Activated CD8-positive, alpha-beta T cell treated with anti-CD3 and anti-CD28 coated beads for 36 hours (primary cell): Measurements from ENCODE around the gene PCSK2. TPM values are rescaled to one million over a fixed set of nuclear protein-coding genes. Genes with fewer than 3 reads are reported as not detected.

Experiments
- ATAC-seq: fragments of 200-7000 bp; cut with Tn5 transposase; one replicate; pipeline ENCODE4 v1.10.0; 2021; ENCODE audit warnings: mild to moderate bottlenecking, moderate library complexity
- CTCF ChIA-PET: fragments of 350-600 bp; sonication (Branson Sonifier 250); formaldehyde crosslinking; loops from one replicate; lab custom pipeline; 2021; ENCODE audit warnings: antibody characterized with exemption; lab: Charles Lee
- POLR2A ChIA-PET: fragments of 350-600 bp; sonication (Branson Sonifier 250); formaldehyde crosslinking; loops from one replicate; lab custom pipeline; 2021; ENCODE audit warnings: antibody characterized with exemption; lab: Charles Lee
- DNase-seq: peaks from one replicate; pipeline ENCODE4 v3.0.0-alpha.2; 2020
- H3K27ac Mint-ChIP-seq: one replicate; pipeline ENCODE4 v1.8.0; 2021; ENCODE audit warnings: mild to moderate bottlenecking, mixed read lengths
- H3K27me3 Mint-ChIP-seq: one replicate; pipeline ENCODE4 v1.8.0; 2021; ENCODE audit warnings: mixed read lengths
- H3K36me3 Mint-ChIP-seq: one replicate; pipeline ENCODE4 v1.8.0; 2021; ENCODE audit warnings: low read depth, mixed read lengths
- H3K4me1 Mint-ChIP-seq: one replicate; pipeline ENCODE4 v1.8.0; 2021; ENCODE audit warnings: low read depth, mixed read lengths
- H3K4me3 Mint-ChIP-seq: one replicate; pipeline ENCODE4 v1.8.0; 2021; ENCODE audit warnings: mild to moderate bottlenecking, moderate library complexity, mixed read lengths
- H3K9me3 Mint-ChIP-seq: one replicate; pipeline ENCODE4 v1.8.0; 2021; ENCODE audit warnings: mixed read lengths
- intact Hi-C: fragments of 100-400 bp; cut with micrococcal nuclease; formaldehyde crosslinking; loops from one replicate; pipeline ENCODE4 v1.10.0; 2022
- total RNA-seq, 2 experiments: library from RNA; stranded (reverse); gene quantifications; one replicate each; pipeline ENCODE4 v1.2.3, GENCODE V29; 2021
- TF ChIP-seq, protein P1 (sequence below): fragments of 200-600 bp; IDR thresholded peaks from one replicate; pipeline ENCODE4 v1.8.0; 2022; ENCODE audit warnings: antibody characterized with exemption, mild to moderate bottlenecking

The PCSK2 gene
- total RNA-seq, 2 experiments from 2014 or later, result not detected

DNA sequence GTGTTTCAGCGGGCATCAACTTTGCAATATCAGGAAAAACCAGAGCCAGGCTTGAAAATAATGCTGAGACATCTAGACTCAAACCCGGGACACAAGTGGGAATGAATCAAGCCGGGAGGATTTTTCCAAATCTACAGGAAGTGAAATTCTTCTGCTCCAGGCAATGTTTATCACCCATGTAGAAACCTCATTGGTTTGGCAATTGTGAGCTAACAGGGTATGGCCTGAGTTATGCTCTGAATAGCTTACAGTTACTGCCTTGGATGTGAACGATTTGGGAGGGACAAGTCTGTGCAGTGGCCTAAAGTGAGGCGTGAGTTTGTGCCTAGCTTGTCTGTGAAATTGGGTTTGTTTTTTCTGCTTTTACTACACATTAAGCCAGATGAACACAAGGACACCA, 87.4 kb downstream of the PCSK2 start:
- CTCF ChIA-PET, result no interaction called here
- Mint-ChIP-seq H3K27me3 (peaks cover 24% of the 10 kb centered on the region), H3K27ac (no peak overlapping the region), H3K36me3 (no peaks in the 10 kb centered on the region), H3K4me1 (no peaks in the 10 kb centered on the region), H3K4me3 (no peak overlapping the region), H3K9me3 (no peaks in the 10 kb centered on the region)
- DNase-seq (no peak), ATAC-seq (no peak)
- POLR2A ChIA-PET, result no interaction called here
- TF ChIP-seq, protein P1, sequence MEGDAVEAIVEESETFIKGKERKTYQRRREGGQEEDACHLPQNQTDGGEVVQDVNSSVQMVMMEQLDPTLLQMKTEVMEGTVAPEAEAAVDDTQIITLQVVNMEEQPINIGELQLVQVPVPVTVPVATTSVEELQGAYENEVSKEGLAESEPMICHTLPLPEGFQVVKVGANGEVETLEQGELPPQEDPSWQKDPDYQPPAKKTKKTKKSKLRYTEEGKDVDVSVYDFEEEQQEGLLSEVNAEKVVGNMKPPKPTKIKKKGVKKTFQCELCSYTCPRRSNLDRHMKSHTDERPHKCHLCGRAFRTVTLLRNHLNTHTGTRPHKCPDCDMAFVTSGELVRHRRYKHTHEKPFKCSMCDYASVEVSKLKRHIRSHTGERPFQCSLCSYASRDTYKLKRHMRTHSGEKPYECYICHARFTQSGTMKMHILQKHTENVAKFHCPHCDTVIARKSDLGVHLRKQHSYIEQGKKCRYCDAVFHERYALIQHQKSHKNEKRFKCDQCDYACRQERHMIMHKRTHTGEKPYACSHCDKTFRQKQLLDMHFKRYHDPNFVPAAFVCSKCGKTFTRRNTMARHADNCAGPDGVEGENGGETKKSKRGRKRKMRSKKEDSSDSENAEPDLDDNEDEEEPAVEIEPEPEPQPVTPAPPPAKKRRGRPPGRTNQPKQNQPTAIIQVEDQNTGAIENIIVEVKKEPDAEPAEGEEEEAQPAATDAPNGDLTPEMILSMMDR, result no peak
- intact Hi-C loops, result no loop called here

GRCh38 chr20:17315407-17316231, 88.8 kb downstream of the PCSK2 start:
- Mint-ChIP-seq H3K4me3 (no peak overlapping the region), H3K27ac (no peak overlapping the region), H3K4me1 (no peaks in the 10 kb centered on the region), H3K36me3 (no peaks in the 10 kb centered on the region), H3K27me3 (peaks cover 24% of the 10 kb centered on the region), H3K9me3 (no peaks in the 10 kb centered on the region)
- DNase-seq (no peak), ATAC-seq (no peak)
- ChIA-PET CTCF (no interaction called here), POLR2A (interaction anchor here (0.6 kb wide), 1 partner anchor 8 kb away, joined by 3 read pairs; no protein-coding TSS in a partner anchor)
- TF ChIP-seq, protein P1, result no peak
- intact Hi-C loops, result no loop called here

DNA sequence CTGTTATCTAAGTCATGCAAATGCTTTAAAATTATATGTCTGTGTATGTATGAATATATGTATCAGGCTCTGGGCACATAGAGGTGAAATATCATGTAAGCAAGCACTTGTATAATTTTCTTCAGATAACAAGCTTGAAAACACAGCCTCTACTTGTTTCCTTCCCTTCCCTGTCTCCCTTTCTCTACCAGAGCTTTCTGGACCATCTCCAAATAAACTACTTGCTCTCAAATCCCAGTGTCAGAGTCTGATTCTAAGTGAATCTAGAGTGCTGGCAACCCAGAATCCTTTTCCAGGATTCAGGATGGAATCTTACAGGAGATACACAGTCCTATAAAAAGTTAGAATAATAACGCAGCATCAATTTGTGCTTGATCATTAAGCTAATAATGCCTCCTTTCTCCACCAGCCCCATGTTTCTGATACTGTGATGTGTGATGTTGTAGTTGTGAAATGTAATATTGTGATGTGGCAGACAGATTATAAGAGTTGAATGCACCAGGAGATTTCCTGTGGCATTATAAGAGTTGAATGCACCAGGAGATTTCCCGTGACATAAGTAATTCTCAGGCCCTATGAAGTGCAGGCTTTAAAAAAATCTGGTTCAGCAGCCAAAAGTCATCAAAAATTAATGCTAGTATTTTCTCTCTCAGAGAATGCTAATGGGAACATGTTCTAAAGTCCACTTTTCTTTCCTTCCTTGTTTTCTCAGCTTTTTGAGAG, 89.6 kb downstream of the PCSK2 start:
- ChIA-PET CTCF (no interaction called here), POLR2A (no interaction called here)
- intact Hi-C loops, result no loop called here
- H3K4me3 Mint-ChIP-seq, result no peak overlapping the region
- ATAC-seq (no peak), DNase-seq (no peak)
- H3K36me3 Mint-ChIP-seq, result no peaks in the 10 kb centered on the region
- H3K27ac Mint-ChIP-seq, result no peak overlapping the region
- no peaks in the 10 kb centered on the region for H3K4me1 Mint-ChIP-seq
- no peaks in the 10 kb centered on the region for H3K9me3 Mint-ChIP-seq
- TF ChIP-seq, protein P1, result no peak
- peaks cover 24% of the 10 kb centered on the region for H3K27me3 Mint-ChIP-seq

GRCh38 chr20:17317341-17317740, 90.5 kb downstream of the PCSK2 start:
- intact Hi-C loops, result no loop called here
- Mint-ChIP-seq H3K4me1 (no peaks in the 10 kb centered on the region), H3K36me3 (no peaks in the 10 kb centered on the region), H3K4me3 (no peak overlapping the region), H3K27me3 (peaks cover 24% of the 10 kb centered on the region), H3K9me3 (no peaks in the 10 kb centered on the region), H3K27ac (no peak overlapping the region)
- CTCF ChIA-PET, result no interaction called here
- DNase-seq (no peak), ATAC-seq (no peak)
- TF ChIP-seq, protein P1, result no peak
- POLR2A ChIA-PET, result no interaction called here

- intact Hi-C loops, result no loop called here
- CTCF ChIA-PET, result interaction anchor here (1.2 kb wide), 1 partner anchor 13 kb away, joined by 3 read pairs; no protein-coding TSS in a partner anchor
- no peak overlapping the region for H3K27ac Mint-ChIP-seq
- H3K27me3 Mint-ChIP-seq, result peaks cover 22% of the 10 kb centered on the region
- no peak for ATAC-seq
- POLR2A ChIA-PET, result no interaction called here
- no peak overlapping the region for H3K4me3 Mint-ChIP-seq
- no peaks in the 10 kb centered on the region for H3K4me1 Mint-ChIP-seq
- TF ChIP-seq, protein P1, result no peak
- no peaks in the 10 kb centered on the region for H3K36me3 Mint-ChIP-seq
- H3K9me3 Mint-ChIP-seq, result no peaks in the 10 kb centered on the region
- DNase-seq, result no peak
Observed at GRCh38 chr20:17320456-17320855, 93.6 kb downstream of the PCSK2 start.
